Tibial artery (tissue), 4 donors: Measurements from ENCODE around the gene SLC35B4.

ENCODE experiments used
- DNase-seq, 2 donors: peaks; one replicate each; pipeline ENCODE4 v3.0.0-alpha.2; 2019
- H3K27ac ChIP-seq, 2 donors: fragments of 200-600 bp; sonication (generic) in 1 of 2; 1 replicate in 1 of 2; 2 replicates in 1 of 2; pipeline ENCODE4 v1.5.1; 2018 to 2019; ENCODE audit warnings: mild to moderate bottlenecking in 1 of 2
- H3K27me3 ChIP-seq, 2 donors: fragments of 200-600 bp; sonication (generic) in 1 of 2; one replicate each; pipeline versions ENCODE4 v1.5.1 to v1.6.0; 2016 to 2019
- H3K36me3 ChIP-seq, 3 donors: fragments of 200-600 bp; sonication (generic) in 2 of 3; one replicate each; pipeline ENCODE4 v1.5.1; 2016 to 2019; ENCODE audit warnings: mild to moderate bottlenecking in 2 of 3
- H3K4me1 ChIP-seq, 4 donors: fragments of 200-600 bp; sonication (generic) in 2 of 4; 1 replicate in 3 of 4; 2 replicates in 1 of 4; pipeline ENCODE4 v1.5.1; 2016 to 2019
- H3K4me3 ChIP-seq, 2 donors: fragments of 200-600 bp; sonication (generic) in 1 of 2; 1 replicate in 1 of 2; 2 replicates in 1 of 2; pipeline ENCODE4 v1.5.1; 2018 to 2019; ENCODE audit warnings: mild to moderate bottlenecking in 2 of 2
- H3K9me3 ChIP-seq, 3 donors: fragments of 200-600 bp; sonication (generic) in 1 of 3; one replicate each; pipeline ENCODE4 v1.5.1; 2016 to 2019
- intact Hi-C: fragments of 100-400 bp; cut with DNase I; formaldehyde crosslinking; loops from one replicate; pipeline ENCODE4 v1.15.0; 2023; ENCODE audit warnings: low total_unique reads
- TF ChIP-seq, protein P1 (sequence below), 2 experiments: fragments of 200-600 bp in 1 of 2; fragments of 450-650 bp in 1 of 2; IDR thresholded peaks; one replicate each; pipeline ENCODE4 v1.5.1; 2017 to 2019; ENCODE audit warnings: antibody characterized with exemption in 2 of 2, mild to moderate bottlenecking in 1 of 2, moderate library complexity in 1 of 2

SLC35B4 gene

DNA sequence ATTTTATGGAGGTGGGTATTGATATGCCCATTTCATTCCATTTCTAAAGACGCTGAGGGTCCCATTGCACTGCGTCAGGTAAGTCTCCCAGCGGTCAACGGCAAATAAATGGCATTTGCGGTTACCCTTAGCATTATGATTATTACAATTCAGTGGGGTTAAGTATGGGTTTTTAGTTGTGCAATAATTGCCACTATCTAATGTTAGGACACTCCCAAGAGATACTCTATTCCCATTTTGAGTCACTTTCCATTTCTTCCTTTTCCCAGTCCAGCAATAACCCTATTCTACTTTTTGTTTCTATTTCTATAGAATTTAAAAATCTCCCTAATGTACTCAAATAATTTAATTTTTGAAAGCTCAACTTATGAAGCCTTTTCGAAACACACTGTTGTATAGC, 4.0 kb downstream of the SLC35B4 start:
- no peak for DNase-seq
- Histone ChIP-seq H3K27me3 (no peaks in the 10 kb centered on the region), H3K4me1 (peaks cover 0 to 9% (median 7%) of the 10 kb centered on the region in 4 donors), H3K4me3 (no peak overlapping the region), H3K36me3 (peaks cover 0 to 10% (median 0%) of the 10 kb centered on the region in 3 donors), H3K27ac (no peak overlapping the region), H3K9me3 (no peaks in the 10 kb centered on the region)
- TF ChIP-seq, protein P1, sequence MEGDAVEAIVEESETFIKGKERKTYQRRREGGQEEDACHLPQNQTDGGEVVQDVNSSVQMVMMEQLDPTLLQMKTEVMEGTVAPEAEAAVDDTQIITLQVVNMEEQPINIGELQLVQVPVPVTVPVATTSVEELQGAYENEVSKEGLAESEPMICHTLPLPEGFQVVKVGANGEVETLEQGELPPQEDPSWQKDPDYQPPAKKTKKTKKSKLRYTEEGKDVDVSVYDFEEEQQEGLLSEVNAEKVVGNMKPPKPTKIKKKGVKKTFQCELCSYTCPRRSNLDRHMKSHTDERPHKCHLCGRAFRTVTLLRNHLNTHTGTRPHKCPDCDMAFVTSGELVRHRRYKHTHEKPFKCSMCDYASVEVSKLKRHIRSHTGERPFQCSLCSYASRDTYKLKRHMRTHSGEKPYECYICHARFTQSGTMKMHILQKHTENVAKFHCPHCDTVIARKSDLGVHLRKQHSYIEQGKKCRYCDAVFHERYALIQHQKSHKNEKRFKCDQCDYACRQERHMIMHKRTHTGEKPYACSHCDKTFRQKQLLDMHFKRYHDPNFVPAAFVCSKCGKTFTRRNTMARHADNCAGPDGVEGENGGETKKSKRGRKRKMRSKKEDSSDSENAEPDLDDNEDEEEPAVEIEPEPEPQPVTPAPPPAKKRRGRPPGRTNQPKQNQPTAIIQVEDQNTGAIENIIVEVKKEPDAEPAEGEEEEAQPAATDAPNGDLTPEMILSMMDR (IDR thresholded peaks at IDR 0.05): no peak
- intact Hi-C loops: no loop called here

DNA sequence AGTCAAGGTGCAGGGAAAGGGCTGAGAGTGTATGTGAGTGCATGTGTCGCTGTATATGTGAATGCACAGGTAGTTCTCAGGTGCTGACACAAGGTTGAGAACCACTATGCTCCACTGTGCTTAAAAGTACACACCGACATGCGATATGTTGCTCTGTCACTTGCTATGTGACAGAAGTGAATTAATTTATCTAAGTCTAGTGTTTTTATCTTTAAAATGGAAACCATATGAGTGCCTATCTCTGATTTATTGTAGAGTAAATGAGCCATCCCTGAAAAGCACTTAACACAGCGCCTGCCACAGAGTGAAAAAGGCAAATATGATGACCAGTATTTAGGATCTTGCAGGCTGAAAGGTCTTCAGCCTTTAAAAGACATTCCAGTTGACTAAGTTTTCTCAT, 4.9 kb downstream of the SLC35B4 start:
- Histone ChIP-seq H3K9me3 (no peaks in the 10 kb centered on the region), H3K36me3 (peaks cover 0 to 10% (median 0%) of the 10 kb centered on the region in 3 donors), H3K4me1 (peaks cover 0 to 8% (median 6%) of the 10 kb centered on the region in 4 donors), H3K27ac (no peak overlapping the region), H3K4me3 (no peak overlapping the region), H3K27me3 (no peaks in the 10 kb centered on the region)
- DNase-seq: no peak
- intact Hi-C loops: no loop called here
- TF ChIP-seq, protein P1 (IDR thresholded peaks at IDR 0.05): no peak

DNA sequence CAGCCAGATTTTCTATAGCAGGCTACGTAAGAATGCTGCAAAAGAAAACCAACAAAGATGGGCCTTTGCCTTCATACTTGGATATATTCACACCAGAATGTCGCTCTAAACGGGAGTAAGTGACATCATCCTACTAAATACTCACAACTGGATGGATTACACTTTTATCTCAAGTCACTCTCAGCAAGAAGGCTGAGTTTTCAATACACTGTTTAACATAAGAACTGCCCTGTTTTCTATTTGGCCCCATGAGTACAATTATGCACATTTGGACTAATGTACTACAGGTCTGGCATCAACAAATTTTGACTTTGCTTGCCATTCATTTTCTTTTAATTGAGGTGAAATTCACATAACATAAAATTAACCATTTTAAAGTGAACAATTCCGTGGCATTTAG, 8.2 kb downstream of the SLC35B4 start:
- peaks cover 14 to 28% (median 17%) of the 10 kb centered on the region in 3 donors for H3K36me3 ChIP-seq
- H3K4me1 ChIP-seq: no peaks in the 10 kb centered on the region
- intact Hi-C loops: no loop called here
- TF ChIP-seq, protein P1 (IDR thresholded peaks at IDR 0.05): no peak
- no peaks in the 10 kb centered on the region for H3K27me3 ChIP-seq
- no peaks in the 10 kb centered on the region for H3K9me3 ChIP-seq
- H3K27ac ChIP-seq: no peak overlapping the region
- no peak for DNase-seq
- no peak overlapping the region for H3K4me3 ChIP-seq

DNA sequence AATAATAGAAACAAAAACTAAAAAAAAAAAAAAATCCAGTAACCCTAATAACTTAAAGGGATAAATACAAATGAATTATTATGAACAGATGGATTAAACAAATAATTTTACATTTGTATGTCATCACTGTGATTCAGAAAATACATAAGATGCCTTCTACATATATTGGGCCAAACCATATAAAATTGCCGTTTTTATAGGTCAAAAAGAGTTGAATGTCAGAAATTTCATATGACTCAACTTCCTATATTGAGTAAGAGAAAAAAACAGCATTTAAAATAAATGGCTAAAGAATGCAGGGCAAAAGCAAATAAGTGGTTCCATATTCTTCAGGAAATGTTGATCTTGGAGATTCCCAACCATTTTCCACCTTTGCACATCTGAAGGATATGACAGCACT, 9.4 kb downstream of the SLC35B4 start:
- H3K4me1 ChIP-seq: no peaks in the 10 kb centered on the region
- no peaks in the 10 kb centered on the region for H3K9me3 ChIP-seq
- H3K27ac ChIP-seq: no peak overlapping the region
- no peak overlapping the region for H3K4me3 ChIP-seq
- peaks cover 17 to 38% (median 24%) of the 10 kb centered on the region in 3 donors for H3K36me3 ChIP-seq
- TF ChIP-seq, protein P1 (IDR thresholded peaks at IDR 0.05): no peak
- no peaks in the 10 kb centered on the region for H3K27me3 ChIP-seq
- intact Hi-C loops: no loop called here
- DNase-seq: no peak

DNA sequence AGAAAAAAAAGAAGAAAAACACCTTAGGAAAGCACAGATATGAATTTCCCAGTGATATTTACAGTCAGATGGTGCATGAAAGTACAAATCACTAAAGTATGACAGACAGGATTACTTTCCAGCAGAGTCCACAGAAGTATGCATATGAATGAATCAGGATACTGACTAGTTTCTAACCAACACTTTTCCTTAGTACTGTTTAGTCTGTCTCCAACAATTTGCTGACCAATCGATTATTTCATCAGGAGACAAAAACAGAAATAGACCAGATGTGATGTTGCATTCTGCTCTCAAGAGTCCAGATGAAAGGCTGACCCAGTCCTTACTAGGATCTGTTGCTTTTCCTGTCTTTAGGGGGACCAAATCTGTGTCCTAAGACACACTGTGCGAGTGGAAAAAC, 14.6 kb downstream of the SLC35B4 start:
- Histone ChIP-seq H3K9me3 (no peaks in the 10 kb centered on the region), H3K27ac (no peak overlapping the region), H3K4me3 (no peak overlapping the region), H3K27me3 (no peaks in the 10 kb centered on the region), H3K36me3 (peaks cover 40 to 65% (median 52%) of the 10 kb centered on the region in 3 donors), H3K4me1 (no peaks in the 10 kb centered on the region)
- intact Hi-C loops: no loop called here
- TF ChIP-seq, protein P1 (IDR thresholded peaks at IDR 0.05): no peak
- DNase-seq: no peak

DNA sequence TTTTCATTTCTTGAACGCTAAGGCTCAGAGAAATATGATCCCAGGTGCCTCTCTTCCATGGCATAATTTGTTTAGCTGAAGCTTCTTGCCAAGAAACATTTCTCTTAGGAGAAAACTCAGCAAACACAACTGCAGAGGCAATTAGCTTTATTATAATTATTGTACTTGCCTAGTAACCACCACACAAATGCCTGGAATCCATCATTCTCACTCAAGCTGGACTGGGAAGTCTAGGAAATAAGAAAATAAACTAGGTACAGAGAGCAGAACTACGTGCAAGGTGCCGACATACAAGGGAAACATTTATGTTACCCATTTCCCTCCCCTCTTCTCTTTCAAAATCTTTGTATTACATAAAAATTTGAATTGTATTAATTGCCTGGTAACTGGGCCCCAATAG, 15.1 kb downstream of the SLC35B4 start:
- no peak overlapping the region for H3K27ac ChIP-seq
- TF ChIP-seq, protein P1 (IDR thresholded peaks at IDR 0.05): no peak
- DNase-seq: no peak
- no peaks in the 10 kb centered on the region for H3K9me3 ChIP-seq
- no peaks in the 10 kb centered on the region for H3K27me3 ChIP-seq
- H3K4me1 ChIP-seq: no peaks in the 10 kb centered on the region
- peaks cover 45 to 65% (median 57%) of the 10 kb centered on the region in 3 donors for H3K36me3 ChIP-seq
- intact Hi-C loops: no loop called here
- H3K4me3 ChIP-seq: no peak overlapping the region
